Activated T-cell treated with anti-CD3 and anti-CD28 coated beads for 48 hours (primary cell): ENCODE measurements around the gene MYL10.

Experiments used
- DNase-seq: peaks from one replicate; pipeline ENCODE4 v3.0.0-alpha.2; 2020; ENCODE audit warnings: low read depth

Gene MYL10

DNA sequence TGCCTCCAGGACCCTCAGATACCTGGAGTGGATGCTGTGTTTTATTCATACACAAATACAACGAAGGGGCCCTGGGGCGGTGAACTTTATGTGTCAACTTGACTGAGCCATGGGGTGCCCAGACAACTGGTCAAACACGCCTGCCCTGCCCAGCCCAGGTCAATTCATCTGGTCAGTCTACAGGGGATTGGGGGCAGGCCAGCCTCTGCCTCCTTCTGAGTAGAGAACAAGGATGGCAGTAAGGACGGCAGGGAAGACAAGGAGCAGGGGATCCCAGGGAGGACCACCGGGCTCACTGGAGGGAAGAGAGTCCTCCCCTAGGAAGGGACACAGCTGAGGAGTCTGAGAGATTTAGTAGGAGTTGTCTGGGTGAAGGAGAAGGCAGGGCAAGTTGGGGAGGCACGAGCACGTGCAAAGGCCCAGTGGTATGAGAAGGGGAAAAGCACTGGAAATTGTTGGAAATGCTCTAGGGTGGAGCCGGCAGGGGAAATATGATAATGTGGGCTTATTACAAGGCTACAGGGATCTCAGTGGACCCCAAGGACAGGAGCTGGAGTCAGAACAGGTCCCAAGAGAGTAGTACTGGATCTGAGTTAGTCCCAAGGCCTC, 63.4 kb downstream of the MYL10 start:
- no peak for DNase-seq

DNA sequence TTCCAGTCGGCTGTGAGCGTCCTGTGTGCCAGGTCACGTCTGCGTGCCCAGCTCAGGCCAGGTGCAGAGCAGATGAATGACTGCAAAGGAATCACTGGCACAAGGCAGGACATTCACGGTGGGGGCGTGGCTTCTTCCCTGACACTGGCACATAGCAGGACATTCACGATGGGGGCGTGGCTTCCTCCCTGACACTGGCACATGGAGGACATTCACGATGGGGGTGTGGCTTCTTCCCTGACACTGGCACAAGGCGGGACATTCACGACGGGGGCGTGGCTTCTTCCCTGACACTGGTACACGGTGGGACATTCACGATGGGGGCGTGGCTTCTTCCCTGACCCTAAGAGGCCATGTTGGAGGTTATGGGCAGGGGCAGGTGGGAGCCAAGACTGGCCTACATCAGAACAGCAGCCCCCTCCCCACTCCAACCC, 64.3 kb downstream of the MYL10 start:
- no peak for DNase-seq

DNA sequence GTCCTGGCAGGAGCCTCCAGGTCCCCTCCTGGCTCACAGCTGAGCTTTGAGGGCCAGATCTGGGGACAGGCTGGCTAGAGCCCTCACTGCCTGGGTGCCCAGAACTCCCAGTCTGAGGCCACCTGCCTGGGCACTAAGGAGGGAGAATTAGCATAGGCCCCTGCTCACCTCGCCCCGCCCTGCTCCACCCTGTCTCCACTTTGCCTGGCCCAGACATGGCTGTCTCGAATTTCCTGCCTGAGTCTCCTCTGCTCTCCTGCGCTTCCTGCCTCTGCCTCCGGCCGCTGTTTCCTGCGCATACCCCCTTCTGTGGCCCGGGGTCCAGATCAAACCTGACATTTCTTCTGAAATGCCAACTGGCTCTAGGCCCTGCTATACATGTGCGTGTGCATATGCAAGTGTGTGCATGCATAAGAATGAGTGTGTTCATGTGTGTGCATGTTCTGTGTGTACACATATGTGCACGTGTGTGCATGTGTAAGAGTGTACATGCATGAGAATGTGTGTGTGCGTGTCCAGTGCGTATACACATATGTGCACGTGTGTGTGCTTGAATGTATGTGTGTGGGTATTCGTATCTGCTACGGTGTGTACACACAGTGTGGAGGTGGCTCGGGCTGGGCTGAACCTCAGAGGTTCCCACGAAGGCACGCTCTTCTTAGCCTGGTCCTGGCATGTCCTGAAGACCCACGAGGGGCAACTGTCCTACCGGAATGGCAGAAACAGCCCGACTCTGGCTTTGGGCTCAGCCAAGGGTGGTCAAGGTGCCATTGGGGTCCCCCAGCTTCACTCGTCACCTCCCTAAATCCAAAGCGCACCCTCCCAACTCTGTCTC, 64.9 kb downstream of the MYL10 start:
- DNase-seq = no peak
